Measurements from ENCODE around the gene PCSK2. TPM values are rescaled to one million over a fixed set of nuclear protein-coding genes. Genes with fewer than 3 reads are reported as not detected.

Gene PCSK2
- total RNA-seq, 1 experiment from 2014 or later, result not detected

DNA sequence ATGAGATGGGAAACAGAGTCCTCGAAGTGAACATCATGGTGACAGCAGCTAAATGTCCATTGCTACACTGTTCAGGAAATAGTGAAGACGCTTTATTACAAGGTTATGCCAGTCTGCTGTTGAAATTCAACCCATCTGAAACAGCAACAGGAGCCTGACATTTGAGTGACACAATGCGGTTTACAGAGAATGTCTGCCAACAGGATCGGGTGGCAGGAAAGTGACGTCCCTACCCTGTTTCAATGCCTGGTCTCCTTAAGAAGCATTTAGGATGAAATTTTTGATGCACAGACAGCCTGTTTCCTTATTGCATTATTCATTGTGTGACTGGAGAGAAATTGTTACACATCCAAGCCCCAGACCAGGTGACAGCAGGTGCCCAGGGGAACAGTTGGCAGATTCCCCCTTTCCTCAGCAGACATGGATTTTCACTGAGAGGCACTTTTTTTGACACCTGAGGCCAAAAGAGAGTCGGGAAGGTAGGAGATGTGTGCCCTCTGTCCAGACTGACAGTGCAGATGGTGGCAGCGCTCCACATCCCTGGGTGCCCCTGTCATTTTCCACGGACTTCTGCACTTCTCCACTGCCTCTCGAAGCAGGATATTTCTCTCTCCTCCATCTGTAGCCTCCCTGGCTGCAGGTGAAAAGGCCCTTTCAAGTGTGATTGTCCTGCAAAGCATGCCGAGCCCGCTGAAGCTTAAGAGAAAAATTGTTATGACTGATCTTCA lies 216.5 kb downstream of the PCSK2 start:
- no TSS peak for BruUV-seq (replicated peaks)
- TF ChIP-seq, protein P1, sequence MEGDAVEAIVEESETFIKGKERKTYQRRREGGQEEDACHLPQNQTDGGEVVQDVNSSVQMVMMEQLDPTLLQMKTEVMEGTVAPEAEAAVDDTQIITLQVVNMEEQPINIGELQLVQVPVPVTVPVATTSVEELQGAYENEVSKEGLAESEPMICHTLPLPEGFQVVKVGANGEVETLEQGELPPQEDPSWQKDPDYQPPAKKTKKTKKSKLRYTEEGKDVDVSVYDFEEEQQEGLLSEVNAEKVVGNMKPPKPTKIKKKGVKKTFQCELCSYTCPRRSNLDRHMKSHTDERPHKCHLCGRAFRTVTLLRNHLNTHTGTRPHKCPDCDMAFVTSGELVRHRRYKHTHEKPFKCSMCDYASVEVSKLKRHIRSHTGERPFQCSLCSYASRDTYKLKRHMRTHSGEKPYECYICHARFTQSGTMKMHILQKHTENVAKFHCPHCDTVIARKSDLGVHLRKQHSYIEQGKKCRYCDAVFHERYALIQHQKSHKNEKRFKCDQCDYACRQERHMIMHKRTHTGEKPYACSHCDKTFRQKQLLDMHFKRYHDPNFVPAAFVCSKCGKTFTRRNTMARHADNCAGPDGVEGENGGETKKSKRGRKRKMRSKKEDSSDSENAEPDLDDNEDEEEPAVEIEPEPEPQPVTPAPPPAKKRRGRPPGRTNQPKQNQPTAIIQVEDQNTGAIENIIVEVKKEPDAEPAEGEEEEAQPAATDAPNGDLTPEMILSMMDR (IDR thresholded peaks at IDR 0.05; ENCODE audit: unreplicated experiment), result no peak
- intact Hi-C loops (cut with micrococcal nuclease), result no loop called here
- peaks cover 71% of the 10 kb centered on the region for H3K27me3 Mint-ChIP-seq (ENCODE audit: insufficient read depth, unreplicated experiment)
- H3K9me3 Mint-ChIP-seq (ENCODE audit: unreplicated experiment), result no peaks in the 10 kb centered on the region
- CTCF ChIA-PET, result interaction anchor here (1.3 kb wide), 1 partner anchor 640 kb away, joined by 4 read pairs; no protein-coding TSS in a partner anchor
- no peak for DNase-seq (ENCODE audit: unreplicated experiment)
- POLR2A ChIA-PET, result no interaction called here
- H3K4me1 Mint-ChIP-seq (ENCODE audit: insufficient read depth, unreplicated experiment), result no peaks in the 10 kb centered on the region
- no peak overlapping the region for H3K27ac Mint-ChIP-seq (ENCODE audit: low read depth, unreplicated experiment)
- H3K36me3 Mint-ChIP-seq (ENCODE audit: insufficient read depth, unreplicated experiment), result no peaks in the 10 kb centered on the region
- H3K4me3 Mint-ChIP-seq (ENCODE audit: unreplicated experiment), result no peak overlapping the region

DNA sequence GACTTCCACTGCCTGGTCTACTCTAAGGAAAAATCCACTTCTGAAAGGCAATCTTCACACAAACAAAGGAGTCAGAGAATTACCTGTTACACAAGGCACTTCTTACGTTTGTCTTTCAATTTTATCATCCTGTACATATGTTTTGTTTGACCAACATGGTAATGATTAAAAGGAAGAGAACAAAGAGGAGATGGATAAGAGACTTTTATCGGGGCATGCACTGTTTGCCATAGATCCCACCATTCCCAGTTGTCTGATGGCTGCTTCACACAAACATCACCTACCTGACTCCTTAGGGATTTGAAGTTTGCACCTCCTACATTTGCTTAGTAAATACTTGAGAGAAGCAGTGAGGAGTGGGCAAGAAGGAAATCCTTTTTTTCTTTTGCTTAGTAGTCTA lies 217.3 kb downstream of the PCSK2 start:
- POLR2A ChIA-PET, result no interaction called here
- H3K4me3 Mint-ChIP-seq (ENCODE audit: unreplicated experiment), result no peak overlapping the region
- intact Hi-C loops (cut with micrococcal nuclease), result no loop called here
- no peaks in the 10 kb centered on the region for H3K9me3 Mint-ChIP-seq (ENCODE audit: unreplicated experiment)
- no peak for DNase-seq (ENCODE audit: unreplicated experiment)
- no peaks in the 10 kb centered on the region for H3K4me1 Mint-ChIP-seq (ENCODE audit: insufficient read depth, unreplicated experiment)
- CTCF ChIA-PET, result interaction anchor here (0.6 kb wide), 1 partner anchor 667 kb away, joined by 4 read pairs; no protein-coding TSS in a partner anchor
- H3K36me3 Mint-ChIP-seq (ENCODE audit: insufficient read depth, unreplicated experiment), result no peaks in the 10 kb centered on the region
- no peak overlapping the region for H3K27ac Mint-ChIP-seq (ENCODE audit: low read depth, unreplicated experiment)
- BruUV-seq (replicated peaks), result no TSS peak
- H3K27me3 Mint-ChIP-seq (ENCODE audit: insufficient read depth, unreplicated experiment), result peaks cover 68% of the 10 kb centered on the region
- TF ChIP-seq, protein P1 (IDR thresholded peaks at IDR 0.05; ENCODE audit: unreplicated experiment), result no peak

DNA sequence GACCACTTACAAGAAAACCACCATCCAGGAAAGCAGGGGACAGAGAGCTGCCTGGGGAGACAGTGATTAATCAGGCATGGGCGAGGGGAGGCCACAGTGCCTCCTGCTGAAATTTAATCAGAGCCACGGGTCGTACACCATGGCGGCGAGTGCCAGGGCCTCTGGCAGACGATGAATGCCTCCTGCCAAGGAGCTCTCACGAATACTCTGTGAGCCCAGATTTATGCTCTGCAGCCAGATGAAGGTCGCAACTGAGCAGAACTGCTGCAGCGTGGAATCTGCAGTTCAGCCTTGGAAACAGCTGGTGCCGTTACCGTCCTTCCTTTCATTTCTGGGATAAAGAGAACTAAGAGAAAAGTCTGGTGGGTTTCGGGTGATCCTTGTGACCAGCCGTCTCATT lies 218.7 kb downstream of the PCSK2 start:
- TF ChIP-seq, protein P1 (IDR thresholded peaks at IDR 0.05; ENCODE audit: unreplicated experiment), result no peak
- H3K27me3 Mint-ChIP-seq (ENCODE audit: insufficient read depth, unreplicated experiment), result peaks cover 55% of the 10 kb centered on the region
- CTCF ChIA-PET, result interaction anchor here (0.6 to 2.0 kb wide), 8 partner anchors 8 to 644 kb away, joined by 3 to 16 read pairs (median 3); no protein-coding TSS in a partner anchor
- H3K27ac Mint-ChIP-seq (ENCODE audit: low read depth, unreplicated experiment), result no peak overlapping the region
- no peaks in the 10 kb centered on the region for H3K36me3 Mint-ChIP-seq (ENCODE audit: insufficient read depth, unreplicated experiment)
- H3K9me3 Mint-ChIP-seq (ENCODE audit: unreplicated experiment), result no peaks in the 10 kb centered on the region
- DNase-seq (ENCODE audit: unreplicated experiment), result no peak
- BruUV-seq (replicated peaks), result no TSS peak
- POLR2A ChIA-PET, result interaction anchor here (0.6 kb wide), 1 partner anchor 885 kb away, joined by 3 read pairs; no protein-coding TSS in a partner anchor
- no peak overlapping the region for H3K4me3 Mint-ChIP-seq (ENCODE audit: unreplicated experiment)
- H3K4me1 Mint-ChIP-seq (ENCODE audit: insufficient read depth, unreplicated experiment), result no peaks in the 10 kb centered on the region
- intact Hi-C loops (cut with micrococcal nuclease), result no loop called here

DNA sequence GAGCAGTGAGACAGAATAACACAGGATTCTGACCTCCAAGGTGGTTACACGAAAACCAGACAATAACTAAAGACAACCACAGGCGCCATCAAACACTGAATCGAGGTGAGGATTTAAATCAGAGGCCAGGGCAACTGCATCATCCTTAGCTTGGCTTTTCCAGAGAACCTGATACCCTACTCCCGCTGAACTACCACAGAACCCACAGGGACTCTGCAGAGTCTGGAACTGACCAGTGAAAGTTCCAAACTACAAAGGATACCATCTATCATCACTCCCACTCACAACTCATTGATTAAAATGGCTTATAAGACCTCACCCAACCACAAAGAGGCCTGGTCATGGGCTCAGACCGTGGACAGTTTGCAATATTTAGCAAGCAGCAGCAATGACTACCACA lies 219.3 kb downstream of the PCSK2 start:
- no peak overlapping the region for H3K4me3 Mint-ChIP-seq (ENCODE audit: unreplicated experiment)
- TF ChIP-seq, protein P1 (IDR thresholded peaks at IDR 0.05; ENCODE audit: unreplicated experiment), result no peak
- POLR2A ChIA-PET, result no interaction called here
- no peak for DNase-seq (ENCODE audit: unreplicated experiment)
- no peaks in the 10 kb centered on the region for H3K4me1 Mint-ChIP-seq (ENCODE audit: insufficient read depth, unreplicated experiment)
- no peaks in the 10 kb centered on the region for H3K36me3 Mint-ChIP-seq (ENCODE audit: insufficient read depth, unreplicated experiment)
- CTCF ChIA-PET, result interaction anchor here (1.0 to 2.0 kb wide), 3 partner anchors 14 to 644 kb away, joined by 3 to 16 read pairs (median 6); no protein-coding TSS in a partner anchor
- intact Hi-C loops (cut with micrococcal nuclease), result no loop called here
- H3K27me3 Mint-ChIP-seq (ENCODE audit: insufficient read depth, unreplicated experiment), result peaks cover 55% of the 10 kb centered on the region
- no peak overlapping the region for H3K27ac Mint-ChIP-seq (ENCODE audit: low read depth, unreplicated experiment)
- H3K9me3 Mint-ChIP-seq (ENCODE audit: unreplicated experiment), result no peaks in the 10 kb centered on the region
- BruUV-seq (replicated peaks), result no TSS peak

Measured in MCF 10A (cell line).